HL-60 (cell line): ENCODE data around the gene CXXC5.

Experiments used
- DNase-seq, 2 experiments: peaks; one replicate each; pipeline ENCODE4 v3.0.0-alpha.2; 2010 to 2020; ENCODE audit warnings: low read depth in 1 of 2, low spot score in 1 of 2
- H3K27ac ChIP-seq: fragments of 250-450 bp; sonication (Bioruptor Pico); replicated peaks from 2 replicates; pipeline ENCODE4 v1.5.1; 2020; ENCODE audit warnings: mild to moderate bottlenecking, moderate library complexity
- H3K27me3 ChIP-seq: fragments of 250-450 bp; sonication (Bioruptor Pico); 2 replicates; pipeline ENCODE4 v1.5.1; 2021; ENCODE audit warnings: mild to moderate bottlenecking, moderate library complexity; ENCODE audit not compliant: insufficient read depth, poor library complexity, severe bottlenecking
- H3K4me3 ChIP-seq: replicated peaks from 2 replicates; pipeline ENCODE4 v1.5.1; 2011; ENCODE audit warnings: mild to moderate bottlenecking, control low read depth, low read length; ENCODE audit not compliant: insufficient read depth
- CTCF ChIP-seq: IDR thresholded peaks from one replicate; pipeline ENCODE4 v1.5.1; 2011; ENCODE audit warnings: low read length, control low read depth, inconsistent platforms; ENCODE audit not compliant: insufficient read depth
- GABPA ChIP-seq: IDR thresholded peaks from 2 replicates; pipeline ENCODE4 v1.6.1; 2012; ENCODE audit warnings: low read depth
- POLR2AphosphoS5 ChIP-seq: IDR thresholded peaks from 2 replicates; pipeline ENCODE4 v1.6.1; 2012; ENCODE audit warnings: low read depth
- SPI1 ChIP-seq: IDR thresholded peaks from 2 replicates; pipeline ENCODE4 v1.6.1; 2012; ENCODE audit warnings: low read depth, mild to moderate bottlenecking, borderline replicate concordance
- TF ChIP-seq, protein P1 (sequence below): IDR thresholded peaks from 2 replicates; pipeline ENCODE4 v1.6.1; 2012; ENCODE audit warnings: low read depth; ENCODE audit not compliant: insufficient replicate concordance

Gene CXXC5

GRCh38 chr5:139659695-139660101 lies 11.5 kb downstream of the CXXC5 start:
- Histone ChIP-seq H3K4me3 (no peak overlapping the region), H3K27ac (peak overlapping the region; percentile 92), H3K27me3 (no peaks in the 10 kb centered on the region)
- TF ChIP-seq POLR2AphosphoS5, result no peak
- no peak for TF ChIP-seq GABPA
- no peak for TF ChIP-seq CTCF
- TF ChIP-seq SPI1, result no peak
- TF ChIP-seq, protein P1, sequence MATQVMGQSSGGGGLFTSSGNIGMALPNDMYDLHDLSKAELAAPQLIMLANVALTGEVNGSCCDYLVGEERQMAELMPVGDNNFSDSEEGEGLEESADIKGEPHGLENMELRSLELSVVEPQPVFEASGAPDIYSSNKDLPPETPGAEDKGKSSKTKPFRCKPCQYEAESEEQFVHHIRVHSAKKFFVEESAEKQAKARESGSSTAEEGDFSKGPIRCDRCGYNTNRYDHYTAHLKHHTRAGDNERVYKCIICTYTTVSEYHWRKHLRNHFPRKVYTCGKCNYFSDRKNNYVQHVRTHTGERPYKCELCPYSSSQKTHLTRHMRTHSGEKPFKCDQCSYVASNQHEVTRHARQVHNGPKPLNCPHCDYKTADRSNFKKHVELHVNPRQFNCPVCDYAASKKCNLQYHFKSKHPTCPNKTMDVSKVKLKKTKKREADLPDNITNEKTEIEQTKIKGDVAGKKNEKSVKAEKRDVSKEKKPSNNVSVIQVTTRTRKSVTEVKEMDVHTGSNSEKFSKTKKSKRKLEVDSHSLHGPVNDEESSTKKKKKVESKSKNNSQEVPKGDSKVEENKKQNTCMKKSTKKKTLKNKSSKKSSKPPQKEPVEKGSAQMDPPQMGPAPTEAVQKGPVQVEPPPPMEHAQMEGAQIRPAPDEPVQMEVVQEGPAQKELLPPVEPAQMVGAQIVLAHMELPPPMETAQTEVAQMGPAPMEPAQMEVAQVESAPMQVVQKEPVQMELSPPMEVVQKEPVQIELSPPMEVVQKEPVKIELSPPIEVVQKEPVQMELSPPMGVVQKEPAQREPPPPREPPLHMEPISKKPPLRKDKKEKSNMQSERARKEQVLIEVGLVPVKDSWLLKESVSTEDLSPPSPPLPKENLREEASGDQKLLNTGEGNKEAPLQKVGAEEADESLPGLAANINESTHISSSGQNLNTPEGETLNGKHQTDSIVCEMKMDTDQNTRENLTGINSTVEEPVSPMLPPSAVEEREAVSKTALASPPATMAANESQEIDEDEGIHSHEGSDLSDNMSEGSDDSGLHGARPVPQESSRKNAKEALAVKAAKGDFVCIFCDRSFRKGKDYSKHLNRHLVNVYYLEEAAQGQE, result no peak
- no peak for DNase-seq

GRCh38 chr5:139660105-139660922 lies 12.2 kb downstream of the CXXC5 start:
- TF ChIP-seq POLR2AphosphoS5 (peak; percentile 39; the same call in 1 of the 2 replicates), GABPA (no peak)
- H3K27me3 ChIP-seq, result no peaks in the 10 kb centered on the region
- peak in 1 of 2 experiments; percentile 45 for DNase-seq
- no peak overlapping the region for H3K4me3 ChIP-seq
- peak overlapping the region; percentile 92 for H3K27ac ChIP-seq

DNA sequence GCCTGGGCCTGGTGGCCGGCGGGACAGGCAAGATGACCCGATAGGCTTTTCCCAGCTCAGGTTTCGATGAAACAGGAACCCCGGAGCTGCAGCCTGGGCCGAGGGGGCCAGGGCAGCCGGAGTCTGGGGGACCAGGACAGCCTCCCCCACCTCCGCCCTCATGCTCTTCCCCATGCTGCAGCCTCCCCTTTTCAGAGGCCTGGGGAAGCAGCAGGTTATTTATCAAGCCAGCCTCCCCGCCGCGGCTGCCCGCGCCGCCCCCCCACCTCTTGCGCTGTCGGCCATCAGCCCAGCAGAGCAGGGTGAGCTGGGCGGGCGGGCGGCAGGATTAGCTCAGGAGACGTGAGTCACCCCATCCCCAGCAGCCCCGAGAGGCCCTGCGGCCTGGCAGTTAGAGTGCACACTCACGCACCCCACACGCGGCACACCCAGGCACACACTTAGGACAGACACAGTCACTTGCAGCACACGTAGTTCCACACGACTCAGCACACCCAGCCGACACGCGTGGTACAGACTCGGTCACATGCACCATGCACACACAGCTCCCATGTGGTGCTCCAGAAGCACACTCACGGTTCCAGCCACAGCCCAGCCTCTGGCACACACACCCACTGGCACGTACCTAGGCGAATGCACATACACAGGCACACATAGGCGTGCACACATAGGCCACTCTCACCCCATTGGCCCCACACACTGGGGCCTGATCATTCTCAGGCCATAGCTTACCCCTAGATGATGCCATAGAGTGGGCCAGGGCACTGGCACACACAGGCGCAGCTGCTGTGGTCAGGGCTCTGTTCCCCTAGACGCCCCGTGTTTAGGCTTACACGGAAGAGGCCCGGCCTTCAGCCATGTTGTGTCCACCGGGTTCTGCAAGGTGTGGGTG lies 13.0 kb downstream of the CXXC5 start:
- no peak overlapping the region for H3K4me3 ChIP-seq
- H3K27ac ChIP-seq, result peak overlapping the region; percentile 92
- TF ChIP-seq POLR2AphosphoS5 (peak; percentile 64), SPI1 (no peak; the same call in 1 of the 2 replicates)
- DNase-seq, result peak; percentile 83 to 87
- no peaks in the 10 kb centered on the region for H3K27me3 ChIP-seq

DNA sequence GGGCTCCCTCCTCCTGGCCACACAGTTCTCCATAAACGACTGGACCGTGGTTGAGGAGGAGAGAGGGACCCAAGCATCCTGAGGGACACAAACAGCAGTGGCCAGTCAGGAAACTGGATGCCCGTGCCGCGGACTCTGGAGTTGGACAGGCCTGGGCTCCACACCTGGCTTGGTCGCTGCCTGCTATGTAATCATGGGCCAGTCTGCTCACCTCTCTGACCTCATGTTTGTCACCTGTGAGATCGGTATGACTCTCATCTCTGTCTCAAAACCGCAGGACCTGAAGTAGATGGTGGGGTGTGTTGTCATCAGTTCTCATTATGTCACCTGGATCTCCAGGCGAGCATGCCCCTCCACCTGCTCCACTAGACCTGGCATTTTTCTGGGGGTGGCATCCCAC lies 14.5 kb downstream of the CXXC5 start:
- TF ChIP-seq GABPA, result no peak
- no peak for TF ChIP-seq POLR2AphosphoS5
- TF ChIP-seq CTCF, result no peak
- TF ChIP-seq SPI1, result no peak
- TF ChIP-seq, protein P1, result no peak
- Histone ChIP-seq H3K27ac (peak overlapping the region; percentile 92), H3K4me3 (no peak overlapping the region), H3K27me3 (no peaks in the 10 kb centered on the region)
- no peak for DNase-seq
